T-helper 1 cell treated with Interleukin-12 subunit alpha and Interleukin-12 subunit beta and Interleukin-4 antibody, amounts not matched to agents 30 μg/mL and 1 μg/mL, for 36 hours (primary cell): ENCODE results near the gene DICER1.
"Not testable (repeated sequence)": the region's sequence is repeated elsewhere in the genome, so short reads cannot be mapped to it uniquely, and the experiment has no call there.

Experiments
- H3K27ac Mint-ChIP-seq: one replicate; pipeline ENCODE4 v1.8.0; 2021; ENCODE audit warnings: mild to moderate bottlenecking, mixed read lengths
- H3K27me3 Mint-ChIP-seq: one replicate; pipeline ENCODE4 v1.8.0; 2021; ENCODE audit warnings: low read depth, mixed read lengths
- H3K36me3 Mint-ChIP-seq: one replicate; pipeline ENCODE4 v1.8.0; 2021; ENCODE audit warnings: low read depth, mixed read lengths
- H3K4me1 Mint-ChIP-seq: one replicate; pipeline ENCODE4 v1.8.0; 2021; ENCODE audit warnings: low read depth, mixed read lengths
- H3K4me3 Mint-ChIP-seq: one replicate; pipeline ENCODE4 v1.8.0; 2021; ENCODE audit warnings: mild to moderate bottlenecking, moderate library complexity, mixed read lengths
- H3K9me3 Mint-ChIP-seq: one replicate; pipeline ENCODE4 v1.8.0; 2021; ENCODE audit warnings: mixed read lengths

Gene DICER1

GRCh38 chr14:95190857-95191256 lies 33.5 kb upstream of the DICER1 start:
- no peak overlapping the region for H3K4me3 Mint-ChIP-seq
- no peak overlapping the region for H3K27ac Mint-ChIP-seq
- H3K4me1 Mint-ChIP-seq, result no peaks in the 10 kb centered on the region
- peaks cover 11% of the 10 kb centered on the region for H3K9me3 Mint-ChIP-seq
- H3K36me3 Mint-ChIP-seq, result peaks cover 3% of the 10 kb centered on the region
- H3K27me3 Mint-ChIP-seq, result peaks cover 24% of the 10 kb centered on the region

GRCh38 chr14:95190346-95190840 lies 33.1 kb upstream of the DICER1 start:
- Mint-ChIP-seq H3K4me1 (peaks cover 2% of the 10 kb centered on the region), H3K27ac (no peak overlapping the region), H3K4me3 (no peak overlapping the region), H3K36me3 (peaks cover 3% of the 10 kb centered on the region), H3K27me3 (peaks cover 29% of the 10 kb centered on the region), H3K9me3 (peaks cover 11% of the 10 kb centered on the region)

GRCh38 chr14:95189367-95190132 lies 32.2 kb upstream of the DICER1 start:
- H3K4me3 Mint-ChIP-seq, result no peak overlapping the region
- no peak overlapping the region for H3K27ac Mint-ChIP-seq
- H3K4me1 Mint-ChIP-seq, result peaks cover 3% of the 10 kb centered on the region
- H3K9me3 Mint-ChIP-seq, result peaks cover 11% of the 10 kb centered on the region
- peaks cover 3% of the 10 kb centered on the region for H3K36me3 Mint-ChIP-seq
- H3K27me3 Mint-ChIP-seq, result peaks cover 30% of the 10 kb centered on the region

- H3K36me3 Mint-ChIP-seq, result peaks cover 3% of the 10 kb centered on the region
- peaks cover 30% of the 10 kb centered on the region for H3K27me3 Mint-ChIP-seq
- no peak overlapping the region for H3K27ac Mint-ChIP-seq
- H3K4me3 Mint-ChIP-seq, result no peak overlapping the region
- H3K4me1 Mint-ChIP-seq, result peaks cover 3% of the 10 kb centered on the region
- peaks cover 11% of the 10 kb centered on the region for H3K9me3 Mint-ChIP-seq
Measured at GRCh38 chr14:95188380-95188779, 31.1 kb upstream of the DICER1 start.

- Mint-ChIP-seq H3K36me3 (peaks cover 3% of the 10 kb centered on the region), H3K27ac (no peak overlapping the region), H3K4me3 (no peak overlapping the region), H3K27me3 (peaks cover 30% of the 10 kb centered on the region), H3K4me1 (peaks cover 3% of the 10 kb centered on the region), H3K9me3 (peaks cover 11% of the 10 kb centered on the region)
Measured at GRCh38 chr14:95185767-95186392, 28.6 kb upstream of the DICER1 start.

- H3K4me3 Mint-ChIP-seq, result no peak overlapping the region
- H3K27ac Mint-ChIP-seq, result no peak overlapping the region
- H3K9me3 Mint-ChIP-seq, result peaks cover 11% of the 10 kb centered on the region
- peaks cover 30% of the 10 kb centered on the region for H3K27me3 Mint-ChIP-seq
- peaks cover 3% of the 10 kb centered on the region for H3K36me3 Mint-ChIP-seq
- H3K4me1 Mint-ChIP-seq, result peaks cover 3% of the 10 kb centered on the region
Measured at GRCh38 chr14:95185033-95185766, 27.9 kb upstream of the DICER1 start.

- H3K4me1 Mint-ChIP-seq, result peaks cover 3% of the 10 kb centered on the region
- H3K27ac Mint-ChIP-seq, result no peak overlapping the region
- H3K9me3 Mint-ChIP-seq, result peaks cover 11% of the 10 kb centered on the region
- H3K36me3 Mint-ChIP-seq, result peaks cover 3% of the 10 kb centered on the region
- H3K27me3 Mint-ChIP-seq, result peaks cover 25% of the 10 kb centered on the region
- no peak overlapping the region for H3K4me3 Mint-ChIP-seq
Measured at GRCh38 chr14:95184413-95184790, 27.1 kb upstream of the DICER1 start.

GRCh38 chr14:95183532-95184412 lies 26.4 kb upstream of the DICER1 start:
- peaks cover 25% of the 10 kb centered on the region for H3K27me3 Mint-ChIP-seq
- no peak overlapping the region for H3K4me3 Mint-ChIP-seq
- H3K9me3 Mint-ChIP-seq, result peaks cover 11% of the 10 kb centered on the region
- H3K4me1 Mint-ChIP-seq, result peaks cover 3% of the 10 kb centered on the region
- no peak overlapping the region for H3K27ac Mint-ChIP-seq
- peaks cover 3% of the 10 kb centered on the region for H3K36me3 Mint-ChIP-seq

GRCh38 chr14:95183082-95183481 lies 25.8 kb upstream of the DICER1 start:
- H3K27ac Mint-ChIP-seq, result no peak overlapping the region
- peaks cover 3% of the 10 kb centered on the region for H3K4me1 Mint-ChIP-seq
- peaks cover 23% of the 10 kb centered on the region for H3K27me3 Mint-ChIP-seq
- no peak overlapping the region for H3K4me3 Mint-ChIP-seq
- peaks cover 9% of the 10 kb centered on the region for H3K9me3 Mint-ChIP-seq
- peaks cover 3% of the 10 kb centered on the region for H3K36me3 Mint-ChIP-seq

- H3K4me3 Mint-ChIP-seq, result no peak overlapping the region
- H3K4me1 Mint-ChIP-seq, result peaks cover 3% of the 10 kb centered on the region
Measured at GRCh38 chr14:95182379-95182778, 25.1 kb upstream of the DICER1 start.

GRCh38 chr14:95180966-95181741 lies 23.8 kb upstream of the DICER1 start:
- Mint-ChIP-seq H3K4me3 (no peak overlapping the region), H3K27ac (no peak overlapping the region), H3K4me1 (peaks cover 3% of the 10 kb centered on the region), H3K9me3 (no peaks in the 10 kb centered on the region), H3K27me3 (peaks cover 12% of the 10 kb centered on the region), H3K36me3 (no peaks in the 10 kb centered on the region)

More at GRCh38 chr14:95182379-95182778, 25.1 kb upstream of the DICER1 start:
- Mint-ChIP-seq H3K27me3 (peaks cover 24% of the 10 kb centered on the region), H3K9me3 (peaks cover 4% of the 10 kb centered on the region), H3K27ac (no peak overlapping the region), H3K36me3 (peaks cover 3% of the 10 kb centered on the region)

GRCh38 chr14:95175670-95176069 lies 18.3 kb upstream of the DICER1 start:
- peaks cover 16% of the 10 kb centered on the region for H3K27me3 Mint-ChIP-seq
- H3K4me3 Mint-ChIP-seq, H3K4me1 Mint-ChIP-seq, H3K27ac Mint-ChIP-seq, H3K9me3 Mint-ChIP-seq, H3K36me3 Mint-ChIP-seq: not testable (repeated sequence)

- Mint-ChIP-seq H3K4me3 (no peak overlapping the region), H3K27me3 (peaks cover 16% of the 10 kb centered on the region), H3K36me3 (no peaks in the 10 kb centered on the region), H3K27ac (no peak overlapping the region), H3K4me1 (no peaks in the 10 kb centered on the region), H3K9me3 (no peaks in the 10 kb centered on the region)
Measured at GRCh38 chr14:95174184-95174792, 17.0 kb upstream of the DICER1 start.
